Kidney epithelial cell (primary cell): ENCODE data around the gene SNX25. TPM values are rescaled to one million over a fixed set of nuclear protein-coding genes. Genes with fewer than 3 reads are reported as not detected.
"Not testable (repeated sequence)": the region's sequence is repeated elsewhere in the genome, so short reads cannot be mapped to it uniquely, and the experiment has no call there.

Experiments used
- DNase-seq: peaks from one replicate; pipeline ENCODE4 v3.0.0-alpha.2; 2010; ENCODE audit warnings: low read depth
- H3K27me3 ChIP-seq: 2 replicates; pipeline ENCODE4 v1.6.0; 2011; ENCODE audit warnings: low read length; ENCODE audit not compliant: control insufficient read depth, insufficient read depth
- H3K36me3 ChIP-seq: 2 replicates; pipeline ENCODE4 v1.5.1; 2011; ENCODE audit warnings: low read length; ENCODE audit not compliant: control insufficient read depth, insufficient read depth
- H3K4me3 ChIP-seq: 2 replicates; pipeline ENCODE4 v1.5.1; 2011; ENCODE audit warnings: low read depth, mild to moderate bottlenecking, control low read depth, low read length
- total RNA-seq: library from RNA; depleted of rRNA; stranded (reverse); fragments of >200 nt; gene quantifications from 2 replicates; pipeline ENCODE4 v1.2.3, GENCODE V29; 2015
- TF ChIP-seq, protein P1 (sequence below): IDR thresholded peaks from 2 replicates; pipeline ENCODE4 v1.5.1; 2011; ENCODE audit warnings: mild to moderate bottlenecking, moderate library complexity, low read length, control low read depth, inconsistent platforms; ENCODE audit not compliant: insufficient read depth, poor library complexity, severe bottlenecking

Gene SNX25
- total RNA-seq, 1 donor from 2014 or later = 15.5 TPM

DNA sequence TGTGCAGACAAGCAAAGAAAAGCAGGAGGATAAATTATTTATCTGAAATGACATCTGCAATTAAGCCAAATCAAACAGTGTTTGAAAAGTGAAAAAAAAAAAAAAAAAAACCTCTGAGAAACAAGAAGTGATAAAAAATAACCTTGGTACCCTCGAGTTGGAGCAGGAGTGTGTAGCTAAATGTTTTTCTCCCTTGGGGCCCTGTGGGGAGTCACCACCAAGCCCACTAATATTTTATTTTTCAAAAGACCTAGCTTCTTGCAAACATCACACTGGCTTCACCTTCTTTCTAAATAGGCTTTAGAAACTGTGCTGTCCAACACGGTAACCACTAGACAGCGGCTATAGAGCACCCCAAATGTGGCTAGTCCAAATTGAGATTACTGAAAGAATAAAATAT is 47.7 kb downstream of the SNX25 start:
- DNase-seq = no peak
- no peak overlapping the region for H3K4me3 ChIP-seq
- peaks cover 2% of the 10 kb centered on the region for H3K36me3 ChIP-seq
- no peaks in the 10 kb centered on the region for H3K27me3 ChIP-seq
- TF ChIP-seq, protein P1, sequence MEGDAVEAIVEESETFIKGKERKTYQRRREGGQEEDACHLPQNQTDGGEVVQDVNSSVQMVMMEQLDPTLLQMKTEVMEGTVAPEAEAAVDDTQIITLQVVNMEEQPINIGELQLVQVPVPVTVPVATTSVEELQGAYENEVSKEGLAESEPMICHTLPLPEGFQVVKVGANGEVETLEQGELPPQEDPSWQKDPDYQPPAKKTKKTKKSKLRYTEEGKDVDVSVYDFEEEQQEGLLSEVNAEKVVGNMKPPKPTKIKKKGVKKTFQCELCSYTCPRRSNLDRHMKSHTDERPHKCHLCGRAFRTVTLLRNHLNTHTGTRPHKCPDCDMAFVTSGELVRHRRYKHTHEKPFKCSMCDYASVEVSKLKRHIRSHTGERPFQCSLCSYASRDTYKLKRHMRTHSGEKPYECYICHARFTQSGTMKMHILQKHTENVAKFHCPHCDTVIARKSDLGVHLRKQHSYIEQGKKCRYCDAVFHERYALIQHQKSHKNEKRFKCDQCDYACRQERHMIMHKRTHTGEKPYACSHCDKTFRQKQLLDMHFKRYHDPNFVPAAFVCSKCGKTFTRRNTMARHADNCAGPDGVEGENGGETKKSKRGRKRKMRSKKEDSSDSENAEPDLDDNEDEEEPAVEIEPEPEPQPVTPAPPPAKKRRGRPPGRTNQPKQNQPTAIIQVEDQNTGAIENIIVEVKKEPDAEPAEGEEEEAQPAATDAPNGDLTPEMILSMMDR = no peak

DNA sequence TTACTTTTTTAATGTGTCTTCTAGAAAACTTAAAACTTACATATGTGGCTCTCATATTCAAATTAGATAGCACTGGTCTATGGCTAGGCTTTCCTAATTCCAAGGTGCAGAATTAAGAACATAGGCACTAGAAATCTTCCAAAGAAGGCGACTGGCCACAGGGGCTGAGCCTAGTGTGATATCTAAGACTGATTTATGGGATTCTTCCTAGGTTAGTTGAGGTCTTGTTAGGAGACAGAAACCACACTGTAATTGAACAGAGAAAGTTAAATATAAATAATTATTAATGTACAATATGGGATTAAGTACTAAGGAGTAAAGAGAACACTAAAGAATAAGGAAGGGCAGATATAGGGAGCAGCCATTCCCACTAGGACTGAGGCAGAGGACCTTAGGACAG is 48.3 kb downstream of the SNX25 start:
- no peaks in the 10 kb centered on the region for H3K27me3 ChIP-seq
- peaks cover 2% of the 10 kb centered on the region for H3K36me3 ChIP-seq
- TF ChIP-seq, protein P1 = no peak
- H3K4me3 ChIP-seq = no peak overlapping the region
- no peak for DNase-seq

DNA sequence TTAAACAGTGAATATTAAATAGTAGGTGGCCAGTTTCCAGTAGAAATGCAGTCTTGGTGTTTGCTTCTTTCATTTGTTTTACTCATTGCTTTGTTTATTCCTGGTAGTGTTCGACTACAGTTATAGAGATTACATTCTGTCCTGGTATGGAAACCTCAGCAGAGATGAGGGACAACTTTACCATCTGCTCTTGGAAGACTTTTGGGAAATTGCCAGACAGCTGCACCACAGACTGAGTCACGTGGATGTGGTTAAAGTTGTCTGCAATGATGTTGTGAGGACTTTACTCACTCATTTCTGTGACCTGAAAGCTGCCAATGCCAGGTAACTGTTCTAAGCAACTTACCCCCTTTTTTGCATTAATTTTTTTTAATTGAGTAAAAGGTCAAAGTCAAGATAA is 49.3 kb downstream of the SNX25 start:
- not testable (repeated sequence) for H3K27me3 ChIP-seq, H3K4me3 ChIP-seq, DNase-seq, H3K36me3 ChIP-seq

DNA sequence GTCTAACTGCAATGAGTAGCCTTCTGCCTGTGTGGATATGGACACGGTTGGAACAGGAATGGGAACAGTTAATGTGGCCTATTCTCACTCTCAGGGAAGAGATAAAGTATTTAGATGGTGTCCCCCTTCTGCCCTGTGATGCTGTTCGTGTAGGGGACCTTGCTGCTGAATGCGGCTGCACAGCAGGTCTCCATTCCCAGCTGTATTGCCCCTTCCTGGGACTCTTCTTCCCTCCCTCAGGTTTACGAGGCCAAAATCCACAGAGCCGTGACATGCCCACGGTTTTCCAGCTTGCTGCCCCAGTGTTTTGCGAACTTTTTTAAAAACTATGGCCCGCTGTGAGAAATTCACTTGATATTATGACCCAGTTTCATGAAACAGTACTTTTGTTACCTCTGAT is 50.3 kb downstream of the SNX25 start:
- Histone ChIP-seq H3K4me3 (no peak overlapping the region), H3K36me3 (peaks cover 2% of the 10 kb centered on the region), H3K27me3 (no peaks in the 10 kb centered on the region)
- no peak for DNase-seq
- TF ChIP-seq, protein P1 = no peak

DNA sequence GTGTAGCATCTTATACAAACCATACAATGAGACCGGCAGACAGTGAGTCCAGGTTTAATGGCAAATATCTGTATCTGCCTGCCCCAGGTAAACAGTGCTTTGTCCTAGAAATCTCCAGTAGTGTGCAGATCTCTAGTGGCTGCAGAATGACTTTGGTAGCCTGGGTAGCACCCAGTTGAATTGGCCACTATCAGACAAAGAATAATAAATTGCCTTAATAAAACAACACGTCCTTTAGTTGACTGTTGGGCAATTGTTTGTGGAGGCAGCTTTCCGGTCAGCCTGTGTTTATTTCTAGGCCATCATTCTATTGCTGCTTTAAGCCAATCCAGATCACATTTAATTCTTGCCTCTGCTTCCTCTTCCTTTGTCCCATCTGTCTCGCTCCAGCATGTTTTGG is 52.5 kb downstream of the SNX25 start:
- DNase-seq = no peak
- H3K4me3 ChIP-seq = no peak overlapping the region
- H3K27me3 ChIP-seq = no peaks in the 10 kb centered on the region
- TF ChIP-seq, protein P1 = no peak
- peaks cover 2% of the 10 kb centered on the region for H3K36me3 ChIP-seq

DNA sequence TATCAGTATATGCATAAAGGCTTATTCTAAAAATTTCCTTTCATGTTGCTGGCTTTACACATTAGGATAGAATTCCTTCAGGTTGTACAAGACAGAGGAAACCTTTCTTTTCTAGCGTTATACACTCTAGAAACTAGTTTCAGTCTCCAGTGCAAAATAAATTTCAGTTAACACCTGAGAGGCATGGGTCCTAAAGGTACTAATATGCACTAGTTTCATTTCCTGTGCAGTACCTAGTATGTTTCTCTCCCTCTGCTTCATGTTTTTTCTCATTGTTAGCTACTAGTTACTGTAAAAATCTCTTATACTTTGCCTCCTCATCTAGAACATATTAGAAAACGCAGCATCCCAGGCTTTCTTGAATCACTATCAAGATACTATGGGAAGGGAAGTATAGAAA is 54.0 kb downstream of the SNX25 start:
- TF ChIP-seq, protein P1 = no peak
- Histone ChIP-seq H3K36me3 (peaks cover 2% of the 10 kb centered on the region), H3K27me3 (no peaks in the 10 kb centered on the region), H3K4me3 (no peak overlapping the region)
- no peak for DNase-seq

DNA sequence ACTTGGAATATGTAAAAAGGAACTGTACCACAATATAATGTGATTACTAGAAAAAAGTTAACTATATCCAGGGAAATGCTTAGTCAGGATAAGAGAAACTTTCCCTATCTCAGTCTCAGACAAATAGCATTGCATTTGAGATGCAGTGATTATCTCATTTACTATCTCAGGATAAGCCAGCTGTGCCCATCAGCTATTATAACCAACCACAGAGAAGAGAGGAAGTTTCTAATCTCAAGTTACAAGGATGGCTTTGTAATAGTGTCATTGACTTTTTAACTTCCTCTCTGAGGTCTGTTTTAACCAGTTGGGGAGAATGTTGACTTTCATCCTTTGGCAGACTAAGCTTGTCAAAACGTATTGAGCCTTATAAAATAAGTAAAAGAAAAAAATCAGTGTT is 56.5 kb downstream of the SNX25 start:
- Histone ChIP-seq H3K4me3 (no peak overlapping the region), H3K36me3 (no peaks in the 10 kb centered on the region), H3K27me3 (no peaks in the 10 kb centered on the region)
- TF ChIP-seq, protein P1 = no peak
- DNase-seq = no peak
